Measurements from ENCODE around the gene WDR37. TPM values are rescaled to one million over a fixed set of nuclear protein-coding genes. Genes with fewer than 3 reads are reported as not detected.

The WDR37 gene
- total RNA-seq: 10.1 and 10.6 TPM in 2 replicates

DNA sequence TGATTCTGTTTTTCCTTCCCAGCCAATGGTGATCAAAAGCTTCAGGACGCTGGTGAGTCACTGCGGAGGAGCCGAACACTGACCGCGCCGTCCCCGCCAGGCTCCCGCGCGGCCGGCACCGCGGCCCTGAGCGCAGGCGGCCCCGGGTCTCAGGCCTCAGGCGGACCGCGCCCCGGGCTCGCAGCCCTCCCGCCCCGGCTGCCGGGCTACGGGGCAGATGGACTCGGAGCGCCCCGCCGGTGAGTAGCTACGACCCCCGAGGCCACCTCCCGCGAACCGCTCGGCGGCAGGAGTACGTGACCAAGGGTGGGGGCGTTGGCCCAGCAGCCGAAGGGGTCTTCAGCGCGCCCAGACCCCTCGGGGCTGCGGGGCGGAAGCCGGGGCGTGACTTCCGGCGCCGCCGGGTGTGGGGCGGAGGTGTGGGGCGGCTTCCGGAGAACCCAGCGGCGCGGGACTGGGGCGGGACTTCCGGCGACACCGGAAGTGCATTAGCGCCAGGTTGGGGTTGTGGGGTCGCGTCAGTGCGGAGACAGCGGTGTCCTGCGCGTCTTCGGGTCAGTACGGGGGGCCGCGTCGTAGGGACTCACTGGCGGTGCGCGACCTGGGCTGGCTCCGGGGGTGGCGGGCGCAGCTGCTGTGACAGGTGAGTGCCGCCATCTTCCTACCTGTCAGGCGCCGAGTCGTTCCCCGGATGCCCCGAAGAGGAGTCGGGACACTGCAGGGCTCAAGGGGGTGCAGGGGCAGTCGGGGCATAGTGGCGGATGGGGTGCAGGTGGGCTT lies at the start of gene WDR37:
WDR37 (plus strand) TSS at position 60 of the 780 bp plus-strand sequence. CDS start 15,771 bp downstream, outside the sequence.

GRCh38 chr10:1025683-1026082 lies 30.5 kb upstream of the WDR37 start, which contains the start of gene IDI2:
Gene IDI2, minus strand, starts transcription at chr10:1025859. Its CDS starts 1,136 bp downstream, at chr10:1024723.

DNA sequence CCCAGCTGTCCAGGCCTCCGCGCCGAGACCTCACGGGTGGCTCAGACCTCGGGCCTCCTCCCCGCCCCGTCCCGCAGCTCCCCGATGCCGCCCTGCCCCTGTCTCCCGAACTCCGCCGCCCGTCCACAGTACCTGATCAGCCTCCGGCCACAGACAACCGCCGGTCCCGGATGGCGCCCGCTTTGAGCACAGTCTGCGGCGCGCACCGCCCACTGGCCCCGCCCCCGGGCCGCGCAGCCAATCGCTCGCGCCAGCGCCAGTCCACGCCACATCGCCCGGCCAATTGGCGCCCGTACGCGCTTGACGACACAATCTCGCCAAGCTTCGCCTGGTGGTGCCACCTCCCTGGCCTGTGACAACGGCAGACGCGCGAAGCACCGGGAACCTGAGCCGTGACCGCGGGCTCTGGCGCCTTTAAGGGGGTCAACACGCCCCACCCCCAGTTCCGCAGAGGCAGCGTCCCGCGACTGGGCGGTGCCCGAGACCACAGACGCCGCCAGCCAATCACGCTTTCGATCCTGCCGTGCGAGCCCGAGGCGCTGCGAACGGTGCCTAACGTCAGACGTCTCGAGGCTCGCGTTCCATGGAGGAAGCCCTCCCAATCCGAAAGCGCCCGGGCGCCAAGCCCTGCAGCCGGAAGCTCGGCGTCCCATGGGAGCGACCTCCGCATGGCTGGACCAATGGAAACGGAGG lies 7.3 kb upstream of the WDR37 start, which contains the start of gene IDI1:
IDI1 (minus strand) TSS at position 388 of the 693 bp plus-strand sequence; CDS start at position 272, 116 bp downstream.

Other genes with a start within 250 kb of the WDR37 start
- gene LARP4B, start 124.7 kb upstream of the WDR37 start, total RNA-seq: 24.4 and 29.1 TPM in 2 replicates
- 22.6 and 31.1 TPM in 2 replicates for gene GTPBP4, start 68.0 kb upstream of the WDR37 start, total RNA-seq
- gene IDI2, start 30.5 kb upstream of the WDR37 start, total RNA-seq: not detected in 2 replicates
- 212 and 247 TPM in 2 replicates for gene IDI1, start 7.3 kb upstream of the WDR37 start, total RNA-seq

All from bronchus fibroblast of lung (primary cell).